Transverse colon (tissue), 4 donors: ENCODE data around the gene DPP8.

Experiments
- CTCF ChIP-seq, 5 experiments: fragments of 200-600 bp in 3 of 5; fragments of 450-650 bp in 2 of 5; sonication (generic) in 3 of 5; IDR thresholded peaks; 1 replicate in 2 of 5; 2 replicates in 3 of 5; pipeline ENCODE4 v1.5.1; 2016 to 2017; ENCODE audit warnings: antibody characterized with exemption in 5 of 5, inconsistent platforms in 3 of 5, mild to moderate bottlenecking in 2 of 5, moderate library complexity in 1 of 5
- POLR2A ChIP-seq: fragments of 450-650 bp; IDR thresholded peaks from one replicate; pipeline ENCODE4 v1.6.1; 2016; ENCODE audit warnings: antibody characterized with exemption, mild to moderate bottlenecking, moderate library complexity
- POLR2AphosphoS5 ChIP-seq, 3 donors: sonication (generic); formaldehyde crosslinking; IDR thresholded peaks; one replicate each; pipeline ENCODE4 v1.6.1; 2016; ENCODE audit warnings: antibody characterized with exemption in 3 of 3

GRCh38 chr15:65406424-65407000, 111.0 kb downstream of the DPP8 start:
- TF ChIP-seq CTCF (IDR thresholded peaks at IDR 0.05) = no peak
- TF ChIP-seq POLR2A = no peak
- no peak for TF ChIP-seq POLR2AphosphoS5 (IDR thresholded peaks at IDR 0.05)
